GM18951 (cell line): ENCODE data around the gene TTYH1.
"Not testable (repeated sequence)": the region's sequence is repeated elsewhere in the genome, so short reads cannot be mapped to it uniquely, and the experiment has no call there.

ENCODE experiments used
- POLR2A ChIP-seq: IDR thresholded peaks from 4 replicates; pipeline ENCODE4 v1.6.1; 2011; ENCODE audit warnings: mild to moderate bottlenecking; ENCODE audit not compliant: insufficient read length, insufficient read depth; ENCODE audit errors: extremely low read depth
- in situ Hi-C: fragments of 300-500 bp; cut with MboI; formaldehyde crosslinking; loops from one replicate; pipeline ENCODE4 v1.12.0; 2022; ENCODE audit warnings: low sequenced_read_pairs, mixed read lengths, inconsistent platforms; ENCODE audit not compliant: unreplicated experiment

Gene TTYH1

GRCh38 chr19:54460230-54461005 is 45.2 kb downstream of the TTYH1 start:
- TF ChIP-seq POLR2A = no peak
- in situ Hi-C loops = no loop called here

GRCh38 chr19:54461210-54461609 is 45.9 kb downstream of the TTYH1 start:
- in situ Hi-C loops = no loop called here
- no peak for TF ChIP-seq POLR2A

- in situ Hi-C loops = no loop called here
- TF ChIP-seq POLR2A = no peak
Measured at GRCh38 chr19:54461613-54462012, 46.3 kb downstream of the TTYH1 start.

- TF ChIP-seq POLR2A = no peak
- in situ Hi-C loops = no loop called here
Measured at GRCh38 chr19:54462047-54462654, 46.9 kb downstream of the TTYH1 start.

- no peak for TF ChIP-seq POLR2A
- in situ Hi-C loops = no loop called here
Measured at GRCh38 chr19:54462655-54463530, 47.6 kb downstream of the TTYH1 start.

GRCh38 chr19:54463531-54464043 is 48.3 kb downstream of the TTYH1 start, which contains the start of gene LENG9:
Gene LENG9, minus strand, starts transcription at chr19:54463778. Its CDS starts 252 bp downstream, at chr19:54463526.
- in situ Hi-C loops = no loop called here

GRCh38 chr19:54464044-54464629 is 48.9 kb downstream of the TTYH1 start:
- no peak for TF ChIP-seq POLR2A

More at GRCh38 chr19:54463531-54464043, 48.3 kb downstream of the TTYH1 start, which contains the start of gene LENG9:
- peak; percentile 80 for TF ChIP-seq POLR2A

GRCh38 chr19:54464630-54465425 is 49.6 kb downstream of the TTYH1 start:
- in situ Hi-C loops = no loop called here
- peak; percentile 74 for TF ChIP-seq POLR2A

More at GRCh38 chr19:54464044-54464629, 48.9 kb downstream of the TTYH1 start:
- in situ Hi-C loops = no loop called here

GRCh38 chr19:54465426-54466109 is 50.3 kb downstream of the TTYH1 start:
- in situ Hi-C loops = no loop called here
- TF ChIP-seq POLR2A = no peak

- in situ Hi-C loops = not testable (repeated sequence)
Measured at GRCh38 chr19:54466110-54466480, 50.8 kb downstream of the TTYH1 start.

- no peak for TF ChIP-seq POLR2A
- in situ Hi-C loops = no loop called here
Measured at GRCh38 chr19:54469496-54469934, 54.3 kb downstream of the TTYH1 start.
